ENCODE data around the gene MAP7D1. TPM values are rescaled to one million over a fixed set of nuclear protein-coding genes. Genes with fewer than 3 reads are reported as not detected.

Gene MAP7D1
- total RNA-seq, 1 experiment from 2014 or later, result 173 TPM

- H3F3A ChIP-seq (ENCODE audit: insufficient read depth, low read depth), result peaks cover 32% of the 10 kb centered on the region; the same call in 1 of the 2 replicates
- peak overlapping the region; percentile 44 for H3K4me2 ChIP-seq
- H4K20me1 ChIP-seq (ENCODE audit: insufficient read depth), result no peaks in the 10 kb centered on the region
- no peaks in the 10 kb centered on the region for H3K36me3 ChIP-seq (ENCODE audit: low read depth)
- no peaks in the 10 kb centered on the region for H3K79me2 ChIP-seq (ENCODE audit: low read depth)
- H3K9me2 ChIP-seq (ENCODE audit: insufficient read depth), result no peaks in the 10 kb centered on the region
- ChIA-PET POLR2A (ENCODE audit: unreplicated experiment) (interaction anchor here (0.6 kb wide), 1 partner anchor 82 kb away, joined by 4 read pairs; no protein-coding TSS in a partner anchor), CTCF (no interaction called here)
- H3K4me3 ChIP-seq, result no peak overlapping the region
- BruUV-seq (replicated peaks), result no TSS peak
- H2AFZ ChIP-seq, result peak overlapping the region; percentile 69; the same call in 1 of the 2 replicates
- intact Hi-C loops (cut with micrococcal nuclease; ENCODE audit: unreplicated experiment), result no loop called here
- peaks cover 35% of the 10 kb centered on the region for H3K4me1 ChIP-seq (replicated peaks; ENCODE audit: insufficient read depth)
- H3K9me3 ChIP-seq (ENCODE audit: insufficient read depth, low read depth), result no peaks in the 10 kb centered on the region
- no peak for TF ChIP-seq CTCF (conservative IDR thresholded peaks at IDR 0.05)
- TF ChIP-seq EZH2 (IDR thresholded peaks at IDR 0.05; ENCODE audit: low read depth), result no peak
- DNase-seq, result peak; percentile 37 to 63
- H3K27ac ChIP-seq, result peak overlapping the region; percentile 61
- no peaks in the 10 kb centered on the region for H3K27me3 ChIP-seq (ENCODE audit: insufficient read depth, low read depth)
Measured at GRCh38 chr1:36203554-36204346, 47.8 kb downstream of the MAP7D1 start.

GRCh38 chr1:36204347-36204909 is 48.5 kb downstream of the MAP7D1 start:
- H3K4me2 ChIP-seq, result no peak overlapping the region
- POLR2A ChIA-PET (ENCODE audit: unreplicated experiment), result no interaction called here
- CTCF ChIA-PET, result no interaction called here

More at GRCh38 chr1:36204347-36204909, 48.5 kb downstream of the MAP7D1 start:
- intact Hi-C loops (cut with micrococcal nuclease; ENCODE audit: unreplicated experiment), result no loop called here
- no peaks in the 10 kb centered on the region for H3K9me2 ChIP-seq (ENCODE audit: insufficient read depth)
- H3K27me3 ChIP-seq (ENCODE audit: insufficient read depth, low read depth), result no peaks in the 10 kb centered on the region
- peaks cover 32% of the 10 kb centered on the region; the same call in 1 of the 2 replicates for H3F3A ChIP-seq (ENCODE audit: insufficient read depth, low read depth)
- H3K4me1 ChIP-seq (replicated peaks; ENCODE audit: insufficient read depth), result peaks cover 35% of the 10 kb centered on the region
- H3K4me3 ChIP-seq, result no peak overlapping the region
- H3K36me3 ChIP-seq (ENCODE audit: low read depth), result no peaks in the 10 kb centered on the region
- no peak overlapping the region for H2AFZ ChIP-seq
- H3K79me2 ChIP-seq (ENCODE audit: low read depth), result no peaks in the 10 kb centered on the region
- H3K27ac ChIP-seq, result peak overlapping the region; percentile 40; the same call in 1 of the 2 replicates
- TF ChIP-seq CTCF (conservative IDR thresholded peaks at IDR 0.05) (no peak), EZH2 (IDR thresholded peaks at IDR 0.05; ENCODE audit: low read depth) (no peak)
- no peaks in the 10 kb centered on the region for H4K20me1 ChIP-seq (ENCODE audit: insufficient read depth)
- H3K9me3 ChIP-seq (ENCODE audit: insufficient read depth, low read depth), result no peaks in the 10 kb centered on the region
- no TSS peak for BruUV-seq (replicated peaks)
- DNase-seq, result no peak

Data from PC-9 (cell line).